Right kidney (tissue), 1 donor: Measurements from ENCODE around the gene ITGA8.
"Not testable (repeated sequence)": the region's sequence is repeated elsewhere in the genome, so short reads cannot be mapped to it uniquely, and the experiment has no call there.

Experiments used
- DNase-seq: peaks from one replicate; pipeline ENCODE4 v3.0.0-alpha.2; 2016

ITGA8 gene

GRCh38 chr10:15690031-15690430, 29.7 kb downstream of the ITGA8 start:
- no peak for DNase-seq

DNA sequence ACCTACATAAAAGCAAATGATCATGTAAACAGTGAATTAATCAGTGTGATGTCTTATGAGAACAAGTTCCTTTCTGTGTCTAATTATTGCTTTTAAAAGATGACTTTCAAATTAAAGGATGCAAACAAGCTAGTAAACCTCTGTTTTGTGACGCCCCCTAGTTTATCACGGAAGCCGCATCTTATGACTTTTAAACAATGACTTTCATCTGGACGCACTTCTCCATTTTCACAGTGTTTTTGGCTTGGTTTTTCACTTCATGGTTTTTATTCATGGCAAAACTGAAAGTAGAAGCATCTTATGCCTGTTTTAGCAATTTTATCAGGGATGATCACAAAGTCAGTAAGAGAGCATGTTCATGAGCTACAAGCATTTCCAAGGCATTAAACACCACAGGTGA, 35.0 kb downstream of the ITGA8 start:
- DNase-seq, result no peak

DNA sequence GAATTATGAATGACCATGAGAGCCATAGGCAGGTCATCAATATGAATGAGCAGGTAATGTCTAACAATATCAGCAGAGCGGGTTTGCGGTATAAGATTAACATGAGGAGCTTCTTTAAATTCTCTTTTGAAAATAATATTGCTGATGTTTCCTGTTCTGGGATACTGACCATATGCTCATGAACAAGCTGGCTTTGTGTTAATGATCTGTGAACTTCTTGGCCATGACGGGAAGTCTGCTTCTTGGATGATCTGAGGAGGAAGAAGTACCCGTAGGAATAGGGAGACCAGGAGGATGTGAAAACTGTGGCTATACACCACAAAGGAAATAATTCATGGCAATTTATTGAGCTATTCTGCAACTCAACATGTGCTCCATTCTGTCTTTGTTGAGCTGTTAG, 38.6 kb downstream of the ITGA8 start:
- DNase-seq, result no peak

DNA sequence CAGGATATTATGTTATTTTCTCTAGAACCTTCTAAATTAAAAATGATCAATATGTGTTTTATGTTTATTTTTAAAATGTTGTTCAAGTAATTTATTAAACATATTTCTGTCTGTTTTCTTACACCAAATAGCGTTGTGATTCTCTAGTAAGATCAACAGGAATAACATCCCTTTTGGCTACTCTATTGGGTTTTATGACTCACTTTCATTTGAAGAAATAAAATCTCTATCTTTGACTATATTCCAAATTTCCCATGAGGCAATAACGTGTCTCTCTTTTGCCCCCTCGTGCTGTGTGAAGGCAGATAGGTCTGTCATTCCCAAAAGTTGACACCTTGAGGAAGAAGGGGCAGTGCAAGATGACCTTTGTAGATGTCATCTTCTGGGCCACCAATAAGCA, 40.9 kb downstream of the ITGA8 start:
- DNase-seq, result no peak

DNA sequence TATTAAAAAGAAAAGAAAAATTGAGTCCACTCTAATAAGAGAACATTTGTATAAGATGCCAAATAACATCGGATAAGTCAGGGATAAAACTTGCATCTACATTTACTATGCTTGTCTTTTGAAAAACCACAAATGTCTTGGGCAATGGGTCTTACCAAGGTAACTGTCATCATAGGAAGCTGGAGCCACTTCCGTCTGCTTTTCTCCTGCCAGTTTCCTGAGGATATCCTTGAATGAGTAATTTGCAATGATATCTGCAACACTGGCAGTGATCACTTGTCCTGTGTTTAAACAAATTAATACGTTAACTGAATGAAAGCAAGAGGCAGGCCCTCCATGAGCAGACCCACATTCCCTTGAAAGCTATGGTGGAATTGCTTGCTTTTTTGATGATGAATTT, 47.3 kb downstream of the ITGA8 start:
- no peak for DNase-seq

DNA sequence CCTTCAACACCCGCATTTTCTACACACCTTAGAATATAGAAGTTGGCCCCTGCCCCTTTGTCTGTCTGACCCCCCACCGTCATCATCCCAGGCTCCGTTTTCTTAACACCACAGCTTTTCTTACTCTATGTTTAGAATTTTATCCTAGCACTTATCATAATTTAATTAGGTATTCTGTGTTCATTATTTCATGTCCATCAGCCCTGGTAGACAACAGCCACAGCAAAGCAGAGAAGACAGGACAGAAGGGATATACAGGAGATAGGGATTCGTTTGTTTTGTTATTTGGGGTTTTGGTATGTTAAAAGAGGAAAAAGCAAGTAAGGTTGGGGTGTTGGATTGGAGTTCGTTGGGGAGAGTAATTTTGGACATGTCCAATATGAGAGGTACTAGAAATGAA, 48.8 kb downstream of the ITGA8 start:
- DNase-seq, result no peak

GRCh38 chr10:15661574-15661973, 58.1 kb downstream of the ITGA8 start:
- DNase-seq, result no peak

GRCh38 chr10:15660990-15661389, 58.7 kb downstream of the ITGA8 start:
- DNase-seq, result no peak

DNA sequence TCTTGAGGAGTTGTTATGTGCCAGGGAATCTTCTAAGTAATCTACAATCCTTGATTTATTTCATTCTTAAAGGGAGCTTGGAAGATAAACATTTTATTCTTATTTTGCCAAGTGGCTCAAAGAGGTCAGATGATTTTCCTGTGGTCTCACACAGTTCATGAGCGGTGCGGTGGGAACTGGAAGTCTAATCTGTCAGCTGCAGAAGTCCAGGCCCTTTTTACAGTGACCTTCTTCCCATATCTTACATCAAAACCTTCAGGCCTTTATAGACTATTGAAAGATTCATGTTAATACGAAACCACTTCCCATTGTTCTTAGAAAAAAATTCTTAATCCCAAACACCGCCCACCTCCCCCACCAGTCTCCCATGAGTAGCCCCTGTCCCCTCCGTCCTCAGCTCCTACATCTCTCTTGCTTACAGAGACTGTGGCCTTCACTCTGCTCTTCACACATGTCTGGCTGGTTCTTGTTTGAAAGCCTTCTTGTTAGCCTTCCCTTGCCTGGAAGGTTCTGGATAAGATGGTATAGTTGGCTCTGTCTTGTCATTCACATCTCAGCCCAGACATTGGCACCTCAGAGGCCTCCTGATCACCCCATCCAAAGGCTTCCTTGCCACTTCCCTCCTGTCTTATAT, 61.5 kb downstream of the ITGA8 start:
- no peak for DNase-seq

GRCh38 chr10:15652757-15653156, 67.0 kb downstream of the ITGA8 start:
- DNase-seq, result no peak

- no peak for DNase-seq
These were observed 67.6 kb downstream of the ITGA8 start for GRCh38 chr10:15652117-15652516.

GRCh38 chr10:15651175-15651574, 68.5 kb downstream of the ITGA8 start:
- DNase-seq, result no peak

- DNase-seq, result no peak
These were observed 77.6 kb downstream of the ITGA8 start for GRCh38 chr10:15642095-15642494.

DNA sequence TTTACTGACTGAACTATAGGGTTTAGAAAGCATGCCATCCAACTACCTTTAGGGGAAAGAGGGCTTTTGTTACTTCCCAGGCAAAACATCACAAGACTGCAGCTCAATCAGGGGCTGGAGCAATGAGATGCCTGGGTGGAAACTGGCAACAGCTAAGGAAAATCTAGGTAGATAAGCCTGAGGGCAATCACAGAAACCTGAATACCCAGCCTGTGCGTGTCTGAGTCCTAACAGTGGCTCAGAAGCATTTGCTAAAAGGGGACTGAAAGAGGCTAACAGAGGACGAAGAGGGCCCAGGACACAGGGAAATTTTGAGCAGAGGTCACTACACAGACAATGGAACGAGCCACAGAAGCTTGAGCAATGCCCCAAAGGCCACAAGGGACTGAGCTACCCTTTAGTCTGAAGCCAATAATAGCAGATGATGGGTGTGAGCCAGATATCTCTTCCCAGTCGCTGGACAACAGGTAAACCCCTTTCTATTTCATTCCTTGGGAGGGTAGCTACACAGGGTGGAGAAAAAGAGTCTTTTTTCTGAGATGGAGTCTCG, 79.1 kb downstream of the ITGA8 start:
- DNase-seq, result no peak

DNA sequence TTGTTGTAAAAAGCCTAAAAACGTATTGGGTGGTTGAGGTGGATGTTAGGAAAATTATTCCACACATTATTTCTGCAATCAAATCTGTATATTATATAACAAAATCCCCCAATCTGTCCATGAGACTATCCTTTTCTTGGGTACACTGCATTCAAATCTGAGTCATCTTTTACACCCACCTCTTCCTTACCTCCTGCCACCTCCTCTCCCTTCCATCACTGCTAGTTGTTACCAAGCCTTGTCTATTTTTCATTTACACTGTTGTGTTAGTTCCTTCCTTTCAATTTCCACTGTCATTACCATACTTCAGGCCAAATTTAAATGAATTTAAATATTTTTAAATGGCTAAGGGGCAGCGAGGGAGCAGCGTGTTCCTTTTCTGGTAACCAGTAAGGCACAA, 83.3 kb downstream of the ITGA8 start:
- DNase-seq, result no peak

DNA sequence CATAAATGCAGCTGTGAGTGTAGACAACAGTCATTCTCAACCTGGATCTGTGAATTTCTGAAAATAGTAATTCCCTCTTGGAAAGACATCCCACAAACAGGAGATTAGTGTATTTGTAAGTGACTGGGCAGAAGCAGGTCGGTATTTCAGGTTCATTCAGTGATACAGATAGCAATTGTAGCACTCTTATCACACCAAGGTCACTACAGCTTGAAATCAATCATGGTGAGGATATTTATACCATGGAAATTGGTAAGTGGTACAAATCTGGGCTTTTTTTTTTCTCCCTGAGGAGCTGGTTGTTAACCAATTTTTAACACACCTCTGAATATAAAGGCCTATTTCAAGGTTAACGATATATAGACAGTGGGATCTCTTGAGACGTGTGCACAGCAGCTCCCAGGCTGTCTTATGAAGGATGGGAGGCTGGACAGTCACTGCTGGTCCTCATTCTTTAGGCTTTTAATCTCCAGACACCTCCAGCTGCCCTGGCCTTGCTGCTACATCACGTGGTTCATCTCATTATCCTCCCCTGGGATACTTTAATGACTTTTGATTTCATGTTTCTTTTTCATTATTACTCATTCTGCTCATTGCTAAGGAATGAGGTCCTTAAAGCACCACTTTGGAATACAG, 87.1 kb downstream of the ITGA8 start:
- no peak for DNase-seq

DNA sequence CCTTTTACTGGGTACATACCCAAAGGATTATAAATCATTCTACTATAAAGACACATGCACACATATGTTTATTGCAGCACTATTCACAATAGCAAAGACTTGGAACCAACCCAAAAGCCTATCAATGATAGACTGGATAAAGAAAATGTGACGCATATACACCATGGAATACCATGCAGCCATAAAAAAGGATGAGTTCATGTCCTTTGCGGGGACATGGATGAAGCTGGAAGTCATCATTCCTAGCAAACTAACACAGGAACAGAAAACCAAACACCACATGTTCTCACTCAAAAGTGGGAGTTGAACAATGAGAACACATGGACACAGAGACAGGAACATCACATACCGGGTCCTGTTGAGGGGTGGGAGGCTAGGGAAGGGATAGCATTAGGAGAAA, 88.5 kb downstream of the ITGA8 start:
- DNase-seq, result not testable (repeated sequence)

DNA sequence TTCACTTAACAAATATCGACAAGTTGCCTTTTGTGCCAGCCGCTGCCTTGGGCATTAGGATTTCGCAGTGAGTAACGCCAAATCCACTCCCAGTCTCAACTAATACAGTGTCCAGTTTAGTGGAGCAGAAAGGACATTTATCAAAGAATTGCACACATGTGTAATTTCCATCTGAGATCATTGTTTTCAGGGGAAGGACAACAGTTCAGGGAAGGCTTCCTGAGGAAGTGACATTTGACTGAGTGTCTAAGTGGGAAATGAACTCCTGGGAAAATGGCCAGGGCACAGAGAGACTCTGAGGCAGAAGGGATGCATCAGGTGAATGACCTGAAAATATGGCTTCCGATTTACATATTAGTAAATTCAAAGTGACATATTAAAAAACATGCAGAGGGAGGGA, 89.4 kb downstream of the ITGA8 start:
- DNase-seq, result no peak

DNA sequence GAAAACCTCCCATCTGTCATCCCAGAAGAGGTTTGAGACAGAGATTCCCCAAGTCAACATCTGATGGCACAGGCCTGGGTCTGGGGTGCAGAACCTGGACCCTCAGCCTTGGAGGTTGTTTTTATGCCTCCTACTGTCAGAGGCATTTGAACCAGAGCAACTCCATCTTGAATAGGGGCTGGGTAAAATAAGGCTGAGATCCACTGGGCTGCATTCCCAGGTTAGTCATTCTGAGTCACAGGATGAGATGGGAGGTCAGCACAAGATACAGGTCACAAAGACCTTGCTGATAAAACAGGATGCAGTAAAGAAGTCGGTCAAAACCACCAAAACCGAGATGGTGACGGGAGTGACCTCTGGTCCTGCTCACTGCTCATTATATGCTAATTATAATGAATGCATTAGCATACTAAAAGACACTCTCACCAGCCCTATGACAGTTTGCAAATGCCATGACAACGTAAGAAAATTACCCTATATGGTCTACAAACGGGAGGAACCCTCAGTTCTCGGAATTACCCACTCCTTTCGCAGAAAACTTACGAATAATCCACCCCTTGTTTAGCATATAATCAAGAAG, 92.0 kb downstream of the ITGA8 start:
- no peak for DNase-seq

DNA sequence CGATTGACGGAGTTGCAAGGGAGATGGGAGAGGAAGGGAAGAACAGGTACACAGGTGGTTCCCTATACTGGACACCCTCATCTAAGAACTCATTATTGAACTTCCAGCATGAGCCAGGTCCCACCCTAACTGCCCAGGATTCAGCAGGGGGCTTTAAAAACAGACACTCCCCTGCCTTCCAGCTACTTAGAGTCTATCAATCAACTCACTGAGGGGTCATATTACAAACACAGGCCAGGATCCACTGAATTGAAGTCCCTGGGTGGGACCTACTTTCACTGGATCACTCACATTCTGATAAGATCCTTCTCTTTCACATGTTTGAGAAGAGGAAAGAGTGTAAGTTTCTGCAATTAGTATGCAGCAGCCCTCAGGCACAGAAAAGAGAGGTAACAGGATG, 92.8 kb downstream of the ITGA8 start:
- no peak for DNase-seq

- DNase-seq, result no peak
These were observed 94.5 kb downstream of the ITGA8 start for GRCh38 chr10:15625261-15625660.

DNA sequence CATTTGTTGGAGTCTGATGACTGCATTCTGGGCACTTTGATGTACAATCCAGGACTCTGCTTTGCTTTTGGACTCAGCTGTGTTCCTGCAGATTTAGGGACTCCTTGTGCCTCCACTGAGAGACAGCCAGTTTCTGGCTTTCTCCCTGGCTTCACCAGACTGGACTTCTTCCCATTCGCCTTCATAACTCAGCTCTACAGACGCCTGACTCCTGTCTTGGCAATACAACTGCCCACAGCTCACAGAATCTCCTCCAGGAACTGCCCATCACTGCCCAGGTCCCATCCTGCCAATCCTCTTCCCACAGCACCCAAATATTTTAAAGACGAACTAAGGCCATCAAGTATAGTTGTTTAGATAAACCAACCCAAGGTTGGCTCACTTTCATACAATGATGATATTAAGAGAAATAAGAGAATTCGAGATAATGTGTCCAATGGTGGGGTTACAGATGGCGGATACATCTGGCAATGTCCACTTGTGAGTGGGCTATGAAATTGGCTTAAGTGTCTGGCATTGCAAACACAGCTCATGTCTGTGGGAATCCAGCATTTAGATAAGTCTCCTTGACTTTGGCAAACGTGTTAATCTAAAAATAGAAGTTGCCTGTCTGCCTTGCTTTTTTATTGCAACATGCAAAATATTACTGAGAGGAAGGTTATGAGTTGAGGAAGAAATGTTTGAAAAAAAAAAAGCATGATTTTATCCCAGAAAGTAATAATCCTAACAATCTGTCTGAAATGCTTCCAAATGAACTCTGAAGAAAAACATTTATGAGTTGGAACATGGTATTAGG, 95.1 kb downstream of the ITGA8 start:
- DNase-seq, result no peak
